ENCODE measurements around the gene TRIM34.

The TRIM34 gene

GRCh38 chr11:5618807-5619206 lies 6.0 kb upstream of the TRIM34 start:
- no peaks in the 10 kb centered on the region for H3K27me3 ChIP-seq (ENCODE audit: control insufficient read depth, insufficient read depth, low read length)

GRCh38 chr11:5620651-5621521 lies 3.9 kb upstream of the TRIM34 start:
- H3K9me3 ChIP-seq (ENCODE audit: control insufficient read depth, low read length) = no peaks in the 10 kb centered on the region
- no peaks in the 10 kb centered on the region for H3K27me3 ChIP-seq (ENCODE audit: control insufficient read depth, insufficient read depth, low read length)
- H3K27ac ChIP-seq = no peak overlapping the region
- no peak overlapping the region for H3K4me3 ChIP-seq (ENCODE audit: low read depth, low read length)
- H3K79me2 ChIP-seq = no peaks in the 10 kb centered on the region
- no peak overlapping the region for H3K4me2 ChIP-seq (ENCODE audit: low read length)
- no peaks in the 10 kb centered on the region for H3K4me1 ChIP-seq
- H3K36me3 ChIP-seq (ENCODE audit: control insufficient read depth, insufficient read depth, low read length) = no peaks in the 10 kb centered on the region
- no peak overlapping the region for H2AFZ ChIP-seq
- H3K9ac ChIP-seq = no peak overlapping the region
- no peak for TF ChIP-seq CTCF (IDR thresholded peaks at IDR 0.05)

More at GRCh38 chr11:5618807-5619206, 6.0 kb upstream of the TRIM34 start:
- no peak for TF ChIP-seq CTCF (IDR thresholded peaks at IDR 0.05)
- no peaks in the 10 kb centered on the region for H3K79me2 ChIP-seq
- no peak overlapping the region for H3K9ac ChIP-seq
- no peak overlapping the region for H2AFZ ChIP-seq
- no peak overlapping the region for H3K4me2 ChIP-seq (ENCODE audit: low read length)
- H3K36me3 ChIP-seq (ENCODE audit: control insufficient read depth, insufficient read depth, low read length) = no peaks in the 10 kb centered on the region
- no peaks in the 10 kb centered on the region for H3K9me3 ChIP-seq (ENCODE audit: control insufficient read depth, low read length)
- no peaks in the 10 kb centered on the region for H3K4me1 ChIP-seq
- H3K27ac ChIP-seq = no peak overlapping the region
- H3K4me3 ChIP-seq (ENCODE audit: low read depth, low read length) = no peak overlapping the region

GRCh38 chr11:5621580-5621979 lies 3.2 kb upstream of the TRIM34 start:
- H3K4me2 ChIP-seq (ENCODE audit: low read length) = no peak overlapping the region
- H3K9ac ChIP-seq = no peak overlapping the region
- H3K79me2 ChIP-seq = no peaks in the 10 kb centered on the region
- no peak overlapping the region for H2AFZ ChIP-seq
- no peaks in the 10 kb centered on the region for H3K4me1 ChIP-seq
- H3K36me3 ChIP-seq (ENCODE audit: control insufficient read depth, insufficient read depth, low read length) = no peaks in the 10 kb centered on the region
- H3K27ac ChIP-seq = no peak overlapping the region
- no peak overlapping the region for H3K4me3 ChIP-seq (ENCODE audit: low read depth, low read length)
- H3K9me3 ChIP-seq (ENCODE audit: control insufficient read depth, low read length) = no peaks in the 10 kb centered on the region
- TF ChIP-seq CTCF (IDR thresholded peaks at IDR 0.05) = no peak
- no peaks in the 10 kb centered on the region for H3K27me3 ChIP-seq (ENCODE audit: control insufficient read depth, insufficient read depth, low read length)

GRCh38 chr11:5622802-5623201 lies 2.0 kb upstream of the TRIM34 start:
- no peaks in the 10 kb centered on the region for H3K36me3 ChIP-seq (ENCODE audit: control insufficient read depth, insufficient read depth, low read length)
- no peak for TF ChIP-seq CTCF (IDR thresholded peaks at IDR 0.05)
- H3K4me1 ChIP-seq = no peaks in the 10 kb centered on the region
- H3K79me2 ChIP-seq = no peaks in the 10 kb centered on the region
- no peak overlapping the region for H3K27ac ChIP-seq
- H3K9me3 ChIP-seq (ENCODE audit: control insufficient read depth, low read length) = no peaks in the 10 kb centered on the region
- no peak overlapping the region for H3K4me2 ChIP-seq (ENCODE audit: low read length)
- H3K9ac ChIP-seq = no peak overlapping the region
- no peak overlapping the region for H3K4me3 ChIP-seq (ENCODE audit: low read depth, low read length)
- H3K27me3 ChIP-seq (ENCODE audit: control insufficient read depth, insufficient read depth, low read length) = no peaks in the 10 kb centered on the region
- H2AFZ ChIP-seq = no peak overlapping the region

- Histone ChIP-seq H3K27me3 (ENCODE audit: control insufficient read depth, insufficient read depth, low read length) (no peaks in the 10 kb centered on the region), H2AFZ (peak overlapping the region; percentile 83), H3K4me2 (ENCODE audit: low read length) (peak overlapping the region; percentile 59), H3K27ac (peak overlapping the region; percentile 51), H3K4me3 (ENCODE audit: low read depth, low read length) (peak overlapping the region; percentile 66), H3K79me2 (no peaks in the 10 kb centered on the region), H3K9ac (no peak overlapping the region), H3K36me3 (ENCODE audit: control insufficient read depth, insufficient read depth, low read length) (no peaks in the 10 kb centered on the region), H3K4me1 (no peaks in the 10 kb centered on the region), H3K9me3 (ENCODE audit: control insufficient read depth, low read length) (no peaks in the 10 kb centered on the region)
- no peak for TF ChIP-seq CTCF (IDR thresholded peaks at IDR 0.05)
These were observed 480 bp downstream of the TRIM34 start for GRCh38 chr11:5625281-5625680.

All from parathyroid adenoma (tissue), 2 donors.